ENCODE data around the gene PHOSPHO2.

GRCh38 chr2:169739351-169739750 is 45.1 kb downstream of the PHOSPHO2 start:
- TF ChIP-seq CTCF (IDR thresholded peaks at IDR 0.05; ENCODE audit: low read length) = no peak
- TF ChIP-seq EZH2 (optimal IDR thresholded peaks at IDR 0.05; ENCODE audit: low read depth, low read length) = no peak
- TF ChIP-seq EZH2phosphoT487 (IDR thresholded peaks at IDR 0.05; ENCODE audit: low read length) = no peak
